ENCODE data around the gene ADAM11.
"Not testable (repeated sequence)": the region's sequence is repeated elsewhere in the genome, so short reads cannot be mapped to it uniquely, and the experiment has no call there.

The ADAM11 gene, protein sequence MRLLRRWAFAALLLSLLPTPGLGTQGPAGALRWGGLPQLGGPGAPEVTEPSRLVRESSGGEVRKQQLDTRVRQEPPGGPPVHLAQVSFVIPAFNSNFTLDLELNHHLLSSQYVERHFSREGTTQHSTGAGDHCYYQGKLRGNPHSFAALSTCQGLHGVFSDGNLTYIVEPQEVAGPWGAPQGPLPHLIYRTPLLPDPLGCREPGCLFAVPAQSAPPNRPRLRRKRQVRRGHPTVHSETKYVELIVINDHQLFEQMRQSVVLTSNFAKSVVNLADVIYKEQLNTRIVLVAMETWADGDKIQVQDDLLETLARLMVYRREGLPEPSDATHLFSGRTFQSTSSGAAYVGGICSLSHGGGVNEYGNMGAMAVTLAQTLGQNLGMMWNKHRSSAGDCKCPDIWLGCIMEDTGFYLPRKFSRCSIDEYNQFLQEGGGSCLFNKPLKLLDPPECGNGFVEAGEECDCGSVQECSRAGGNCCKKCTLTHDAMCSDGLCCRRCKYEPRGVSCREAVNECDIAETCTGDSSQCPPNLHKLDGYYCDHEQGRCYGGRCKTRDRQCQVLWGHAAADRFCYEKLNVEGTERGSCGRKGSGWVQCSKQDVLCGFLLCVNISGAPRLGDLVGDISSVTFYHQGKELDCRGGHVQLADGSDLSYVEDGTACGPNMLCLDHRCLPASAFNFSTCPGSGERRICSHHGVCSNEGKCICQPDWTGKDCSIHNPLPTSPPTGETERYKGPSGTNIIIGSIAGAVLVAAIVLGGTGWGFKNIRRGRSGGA

DNA sequence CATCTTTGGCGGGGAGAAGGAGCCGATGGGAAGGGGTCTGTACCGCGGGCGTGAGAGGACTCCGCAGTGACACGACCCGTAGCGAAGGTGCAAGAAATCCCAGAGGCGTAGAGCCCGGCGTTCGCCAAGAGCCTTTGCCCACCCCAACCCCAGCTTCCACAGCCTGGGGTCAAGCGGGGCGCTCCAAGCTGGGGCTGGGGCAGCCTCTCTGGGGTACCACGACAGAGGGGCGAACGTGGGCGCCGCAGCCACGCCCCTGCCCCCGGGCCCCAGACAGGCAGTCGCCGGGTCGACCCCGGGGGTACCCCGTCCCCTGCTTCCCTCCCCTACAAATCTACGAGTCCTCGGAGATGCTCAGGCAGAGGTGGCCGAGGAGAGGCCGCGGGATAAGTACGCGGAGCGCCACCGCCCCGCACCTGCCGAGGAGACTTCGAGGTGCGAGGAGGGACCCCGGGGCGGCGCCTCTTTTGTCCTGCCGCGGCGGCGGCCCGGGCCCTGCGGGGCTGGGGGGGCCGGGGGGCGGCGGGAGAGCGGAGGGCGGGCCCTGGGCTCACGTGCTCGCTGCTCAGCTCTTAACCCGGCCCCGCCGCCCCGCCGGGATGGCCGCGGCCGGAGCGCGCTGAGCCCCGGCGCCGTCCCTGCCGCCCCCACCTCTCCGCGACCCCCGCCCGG is at the start of gene ADAM11:
Gene ADAM11, plus strand, starts transcription at position 575 of the 672 bp plus-strand sequence. CDS start 212 bp downstream, outside the sequence.
- DNase-seq (ENCODE audit: low read depth), result no peak

GRCh38 chr17:44719444-44719843 is 39.3 kb upstream of the ADAM11 start:
- no peak for DNase-seq (ENCODE audit: low read depth)

- no peak for DNase-seq (ENCODE audit: low read depth)
Measured at GRCh38 chr17:44722254-44722653, 36.5 kb upstream of the ADAM11 start.

- not testable (repeated sequence) for DNase-seq (ENCODE audit: low read depth)
Measured at GRCh38 chr17:44726121-44726520, 32.7 kb upstream of the ADAM11 start.

DNA sequence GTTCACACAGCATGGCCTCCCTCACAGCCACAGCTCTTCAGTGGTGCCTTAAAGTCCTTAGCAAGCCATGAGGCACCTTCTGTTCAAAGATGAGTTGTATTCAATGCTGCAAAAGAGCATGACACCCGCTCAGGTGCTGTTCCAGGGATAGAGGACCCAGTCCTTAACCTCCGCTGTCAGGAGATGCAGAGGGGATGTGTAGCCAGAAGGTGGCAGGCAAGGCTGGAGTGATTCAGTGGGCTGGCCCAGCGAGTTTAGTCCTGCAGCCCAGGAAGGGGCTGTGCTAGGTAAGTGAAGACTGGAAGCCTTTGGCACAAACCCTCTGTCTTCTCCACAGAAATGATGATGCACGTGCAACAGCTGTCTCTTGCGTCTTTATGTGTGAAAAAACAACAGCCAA is 25.0 kb upstream of the ADAM11 start:
- DNase-seq (ENCODE audit: low read depth), result no peak

DNA sequence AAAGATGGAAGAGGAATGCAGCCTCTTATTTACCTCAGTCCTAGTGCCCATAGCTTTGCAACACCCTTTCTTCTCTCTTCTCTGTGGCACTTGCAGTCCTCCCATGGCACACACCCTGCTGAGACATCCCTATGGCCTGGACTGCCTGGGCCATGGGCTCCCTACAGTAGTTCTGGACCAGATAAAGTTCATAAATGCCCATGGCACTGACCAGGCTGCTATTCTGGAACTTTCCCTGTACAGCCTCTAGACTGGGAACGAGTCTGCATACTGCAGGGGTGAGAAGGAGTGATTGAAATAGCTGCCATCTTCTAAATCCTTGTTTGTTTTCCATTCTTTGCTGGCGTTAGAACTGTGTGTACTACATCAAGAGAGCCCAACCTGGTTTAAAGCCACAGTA is 24.5 kb upstream of the ADAM11 start:
- DNase-seq (ENCODE audit: low read depth), result no peak

GRCh38 chr17:44736551-44737240 is 22.1 kb upstream of the ADAM11 start:
- no peak for DNase-seq (ENCODE audit: low read depth)

DNA sequence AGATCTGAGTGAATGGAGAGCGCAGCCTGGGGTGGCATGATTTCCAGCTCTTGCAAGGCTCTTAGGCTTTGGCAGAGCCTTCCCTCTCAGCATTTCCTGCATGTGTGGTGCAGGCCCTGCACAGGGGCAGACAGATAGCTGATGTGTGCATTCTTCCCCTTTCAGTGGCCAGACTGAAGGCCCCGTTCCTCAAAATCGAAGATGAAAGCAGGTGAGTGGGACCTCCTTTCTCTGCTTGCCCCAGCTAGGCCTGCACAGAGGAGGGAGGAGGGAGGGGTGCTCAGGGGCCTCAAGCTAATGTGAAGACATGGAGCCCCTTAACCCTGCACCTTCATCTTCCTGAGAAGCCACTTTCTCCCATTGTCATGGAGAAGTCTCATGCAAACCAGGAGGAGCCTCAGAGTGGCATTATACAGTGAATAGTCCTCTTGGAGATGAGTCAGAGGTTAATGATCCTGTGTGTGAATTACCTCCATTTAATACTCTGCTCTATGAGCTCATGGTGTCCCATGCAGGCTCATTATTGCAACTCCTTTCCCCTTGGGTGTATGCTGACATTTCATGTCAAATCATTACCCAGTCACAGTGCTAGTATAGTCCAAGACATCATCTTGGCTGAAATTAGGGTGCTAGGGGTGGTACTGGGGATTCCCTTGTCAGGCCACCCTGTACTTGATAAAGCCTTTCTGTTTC is 20.4 kb upstream of the ADAM11 start:
- DNase-seq (ENCODE audit: low read depth), result no peak

DNA sequence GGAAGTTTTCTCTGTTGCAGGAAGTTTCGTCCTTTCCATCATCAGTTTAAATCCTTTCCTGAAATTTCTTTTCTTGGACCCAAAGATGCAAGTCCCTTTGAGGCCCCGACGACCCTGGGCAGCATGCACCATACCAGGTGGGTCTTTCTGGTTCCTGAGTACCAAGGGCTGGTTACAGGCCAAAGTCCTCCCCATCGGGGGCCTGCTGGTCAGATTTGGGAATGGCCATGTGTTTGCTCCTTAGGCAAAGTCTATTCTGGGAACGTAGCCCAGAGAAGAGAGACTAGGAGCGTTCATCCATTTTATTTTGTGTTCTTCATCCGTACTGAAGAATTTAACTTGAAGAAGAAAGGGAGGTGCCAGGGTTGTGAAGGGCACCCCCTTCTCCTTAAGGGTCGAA is 17.5 kb upstream of the ADAM11 start:
- no peak for DNase-seq (ENCODE audit: low read depth)

DNA sequence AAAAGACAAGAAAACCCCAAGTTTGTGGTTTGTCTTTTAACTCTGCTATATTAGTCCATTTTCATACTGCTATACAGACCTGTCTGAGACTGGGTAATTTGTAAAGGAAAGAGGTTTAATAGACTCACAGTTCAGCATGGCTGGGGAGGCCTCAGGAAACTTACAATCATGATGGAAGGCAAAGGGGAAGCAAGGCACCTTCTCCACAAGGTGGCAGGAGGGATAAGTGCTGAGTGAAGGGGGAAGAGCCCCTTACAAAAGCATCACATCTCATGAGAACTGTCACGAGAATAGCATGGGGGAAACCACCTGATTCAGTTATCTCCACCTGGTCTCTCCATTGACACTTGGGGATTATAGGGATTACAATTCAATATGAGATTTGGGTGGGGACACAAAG is 13.5 kb upstream of the ADAM11 start:
- DNase-seq (ENCODE audit: low read depth), result no peak

- DNase-seq (ENCODE audit: low read depth), result not testable (repeated sequence)
Measured at GRCh38 chr17:44745738-44746137, 13.1 kb upstream of the ADAM11 start.

DNA sequence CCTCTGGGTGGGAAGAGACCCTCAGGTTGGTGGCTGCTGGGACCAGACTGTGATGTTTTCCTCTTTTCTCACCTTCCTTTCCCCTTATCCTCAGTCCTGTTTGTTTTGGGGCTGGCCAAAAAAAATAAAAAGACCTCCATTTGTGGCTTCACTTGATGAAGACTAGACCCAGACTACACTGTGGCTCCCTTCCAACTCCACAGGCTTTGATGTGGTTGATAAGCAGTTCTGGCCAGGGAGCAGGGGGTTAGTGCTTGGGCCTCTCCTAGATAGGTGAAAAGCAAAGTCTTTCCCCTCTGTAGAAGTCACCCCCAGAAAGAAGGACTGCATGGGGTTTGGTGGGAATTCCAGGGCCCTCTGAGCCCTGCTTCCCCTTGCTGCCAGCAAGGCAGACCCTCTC is 11.2 kb upstream of the ADAM11 start:
- no peak for DNase-seq (ENCODE audit: low read depth)

DNA sequence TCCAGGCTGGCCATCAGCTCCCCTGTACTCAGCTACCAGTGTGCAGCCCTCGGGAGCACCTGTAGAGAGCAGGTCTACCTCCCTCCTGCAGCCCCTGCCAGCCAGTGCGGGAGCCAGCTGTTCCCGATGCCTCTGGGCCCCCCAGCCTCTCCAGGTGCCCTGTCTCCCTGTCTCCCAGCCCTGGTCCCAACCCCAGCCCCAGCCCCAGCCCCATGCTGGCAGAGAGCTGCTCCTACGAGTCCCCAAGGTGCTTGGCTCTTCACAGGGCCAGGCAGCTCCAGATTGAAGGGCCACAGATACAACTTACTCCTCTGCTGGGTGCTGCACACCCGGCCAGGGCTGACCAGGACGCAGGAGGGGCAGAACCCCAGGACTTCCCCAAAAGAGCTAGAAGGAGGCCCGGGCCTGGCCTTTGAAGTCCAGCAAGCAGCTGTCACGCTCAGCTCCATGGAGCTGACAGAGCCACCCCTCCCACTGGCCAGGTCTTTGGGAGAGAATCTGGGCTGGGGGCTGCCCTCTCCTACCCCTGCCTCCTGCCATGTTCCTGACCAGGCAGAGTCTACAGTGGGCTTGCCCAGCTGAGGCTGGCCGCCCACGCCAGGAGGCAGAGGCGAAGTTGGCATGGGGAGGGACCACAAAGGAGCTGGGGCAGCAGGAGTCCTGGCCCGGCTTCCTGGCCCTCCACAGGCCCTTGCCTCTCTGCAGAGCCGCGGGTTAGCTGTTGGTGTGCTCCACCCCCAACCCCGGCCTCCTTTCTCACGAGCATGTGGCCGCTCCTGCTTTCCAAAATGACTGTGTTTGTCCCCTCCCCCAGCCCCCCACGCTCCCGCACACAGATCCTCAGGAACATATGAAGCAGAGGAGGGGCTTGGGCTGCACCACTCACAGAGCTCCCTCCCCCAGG is 9.5 kb upstream of the ADAM11 start:
- no peak for DNase-seq (ENCODE audit: low read depth)

DNA sequence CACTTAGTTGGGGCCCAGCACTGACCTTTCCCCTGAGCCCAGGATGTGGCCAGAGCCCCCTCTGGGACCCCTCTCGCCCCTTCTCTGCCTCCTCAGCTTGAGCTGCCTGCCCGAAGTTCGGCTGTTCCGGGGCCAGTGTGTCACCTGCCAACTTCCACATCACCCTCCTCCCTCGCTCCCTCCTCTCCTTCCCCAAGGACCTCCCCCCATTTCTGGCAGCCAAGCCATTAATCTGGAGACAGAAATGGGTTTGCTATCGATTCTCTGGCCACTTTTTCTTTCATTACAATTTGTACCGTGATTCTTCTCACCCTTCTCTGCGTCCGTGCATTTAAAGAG is 8.8 kb upstream of the ADAM11 start:
- no peak for DNase-seq (ENCODE audit: low read depth)

- DNase-seq (ENCODE audit: low read depth), result no peak
Measured at GRCh38 chr17:44751331-44751730, 7.5 kb upstream of the ADAM11 start.

- no peak for DNase-seq (ENCODE audit: low read depth)
Measured at GRCh38 chr17:44751806-44752205, 7.0 kb upstream of the ADAM11 start.

- no peak for DNase-seq (ENCODE audit: low read depth)
Measured at GRCh38 chr17:44752953-44753861, 5.6 kb upstream of the ADAM11 start.

GRCh38 chr17:44754276-44754675 is 4.5 kb upstream of the ADAM11 start:
- no peak for DNase-seq (ENCODE audit: low read depth)

DNA sequence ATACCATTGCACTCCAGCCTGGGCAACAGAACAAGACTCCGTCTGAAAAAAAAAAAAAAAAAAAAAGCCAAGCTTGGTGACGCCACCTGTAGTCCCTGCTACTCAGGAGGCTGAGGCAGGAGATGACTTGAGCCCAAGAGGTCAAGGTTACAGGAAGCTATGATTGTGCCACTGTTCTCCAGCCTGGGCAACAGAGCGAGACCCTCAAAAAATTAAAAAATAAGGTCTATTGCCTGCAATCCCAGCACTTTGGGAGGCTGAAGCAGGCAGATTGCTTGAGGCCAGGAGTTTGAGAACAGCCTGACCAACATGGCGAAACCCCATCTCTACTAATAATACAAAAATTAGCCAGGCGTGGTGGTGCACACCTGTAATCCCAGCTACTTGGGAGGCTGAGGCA is 3.6 kb upstream of the ADAM11 start:
- not testable (repeated sequence) for DNase-seq (ENCODE audit: low read depth)
